Stimulated activated CD8-positive, alpha-beta memory T cell treated with anti-CD3 and anti-CD28 coated beads, Interleukin-2, amount 100 ng/mL, for 1 hour (primary cell): ENCODE measurements around the gene NGEF.

Experiments used
- DNase-seq, 2 donors: peaks; one replicate each; pipeline ENCODE4 v3.0.0-alpha.2; 2020; ENCODE audit warnings: low read depth in 2 of 2

Gene NGEF

DNA sequence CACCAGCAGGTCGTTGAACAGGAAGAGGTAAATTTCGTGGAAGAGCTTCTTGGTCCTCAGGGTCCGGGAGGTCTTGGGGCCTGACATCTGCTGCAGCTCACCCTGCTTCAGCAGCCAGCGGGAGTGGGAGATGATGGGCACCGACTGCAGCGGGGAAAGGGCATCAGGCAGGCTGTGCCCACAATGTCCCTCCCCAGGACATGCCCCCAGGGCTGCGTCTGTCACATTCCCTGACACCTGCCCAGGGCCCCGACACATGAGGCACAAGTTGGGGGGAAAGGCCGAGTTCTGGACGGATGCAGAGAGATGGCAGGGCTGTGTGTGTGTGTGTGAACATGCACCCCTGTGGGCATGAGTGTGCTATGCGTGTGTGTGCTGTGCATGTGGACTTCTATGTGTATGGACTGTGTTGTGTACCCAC, 129.0 kb downstream of the NGEF start:
- DNase-seq, result no peak

DNA sequence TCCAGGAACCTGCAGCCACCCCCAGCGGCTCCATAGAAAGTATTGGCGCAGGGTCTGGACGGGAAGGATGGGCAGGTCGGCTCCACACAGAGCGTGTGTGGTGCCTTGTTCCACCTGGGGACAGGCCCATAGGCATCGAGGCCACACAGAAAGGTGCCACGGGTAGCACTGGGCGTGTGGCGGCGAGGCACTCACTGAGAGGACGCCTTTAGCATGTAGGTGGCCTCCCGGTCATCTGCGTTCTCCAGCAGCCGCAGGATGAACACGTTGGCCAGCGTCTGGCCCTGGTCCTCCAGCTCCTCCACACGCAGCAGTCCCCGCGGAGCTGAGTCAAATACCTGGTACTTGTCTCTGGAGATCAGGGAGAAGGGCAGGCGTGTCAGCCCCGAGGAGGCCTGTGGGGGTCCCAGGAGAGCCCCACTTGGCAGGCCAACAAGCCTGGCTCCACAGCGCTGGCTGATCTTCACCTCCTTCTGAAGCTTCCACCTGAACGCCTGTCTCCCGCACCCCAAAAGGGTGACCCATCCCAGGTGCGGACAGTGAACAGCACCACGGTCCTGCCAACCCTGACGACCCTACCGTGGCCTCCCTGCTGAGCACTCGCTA, 129.8 kb downstream of the NGEF start:
- no peak for DNase-seq

DNA sequence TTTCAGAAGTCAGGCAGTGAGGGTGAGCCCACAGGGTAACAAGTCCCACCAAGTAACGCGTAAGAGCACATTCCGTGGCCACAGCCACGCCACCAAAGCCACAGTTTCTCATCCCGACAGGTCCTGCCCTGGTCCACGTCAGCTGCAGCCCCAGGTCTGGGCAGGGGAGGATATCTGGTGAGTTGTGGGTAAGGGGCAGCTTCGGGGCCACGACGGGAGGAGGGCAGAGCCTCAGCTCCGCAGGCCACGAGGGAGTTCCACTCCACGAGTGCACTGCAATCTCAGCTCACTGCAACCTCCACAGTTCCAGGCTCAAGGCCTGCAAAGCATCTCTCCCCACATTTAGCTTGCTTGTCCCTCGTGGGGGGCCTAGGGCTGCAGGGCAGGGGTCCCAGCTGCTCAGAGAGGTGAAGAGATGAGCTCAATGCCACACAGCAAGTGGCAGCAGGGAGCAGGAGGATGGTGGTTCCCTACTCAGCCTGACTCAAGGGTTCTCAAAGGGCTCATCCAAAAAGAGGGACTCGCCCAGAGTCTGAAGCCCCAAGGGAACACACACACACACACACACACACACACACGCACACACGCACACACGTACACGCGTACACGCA, 130.4 kb downstream of the NGEF start:
- DNase-seq, result no peak

DNA sequence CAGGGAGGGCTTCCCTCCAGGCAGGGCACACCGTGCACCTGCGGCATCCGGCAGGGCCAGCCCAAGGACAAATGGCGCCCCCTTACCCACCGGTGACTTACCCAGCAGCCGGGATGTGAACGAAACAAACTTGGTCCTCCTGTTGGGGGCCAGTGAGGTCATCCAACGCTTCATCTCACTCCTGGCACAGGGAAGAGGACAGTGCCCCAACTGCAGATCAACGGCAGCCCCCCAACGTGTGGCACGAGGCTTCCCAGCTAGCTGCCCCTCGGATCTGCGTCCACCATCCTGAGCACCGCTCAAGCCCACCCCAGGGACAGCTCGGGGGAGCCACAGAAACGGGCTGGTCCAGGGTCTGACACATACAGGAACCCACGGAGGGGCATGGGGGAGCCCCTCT, 131.0 kb downstream of the NGEF start:
- DNase-seq, result no peak

DNA sequence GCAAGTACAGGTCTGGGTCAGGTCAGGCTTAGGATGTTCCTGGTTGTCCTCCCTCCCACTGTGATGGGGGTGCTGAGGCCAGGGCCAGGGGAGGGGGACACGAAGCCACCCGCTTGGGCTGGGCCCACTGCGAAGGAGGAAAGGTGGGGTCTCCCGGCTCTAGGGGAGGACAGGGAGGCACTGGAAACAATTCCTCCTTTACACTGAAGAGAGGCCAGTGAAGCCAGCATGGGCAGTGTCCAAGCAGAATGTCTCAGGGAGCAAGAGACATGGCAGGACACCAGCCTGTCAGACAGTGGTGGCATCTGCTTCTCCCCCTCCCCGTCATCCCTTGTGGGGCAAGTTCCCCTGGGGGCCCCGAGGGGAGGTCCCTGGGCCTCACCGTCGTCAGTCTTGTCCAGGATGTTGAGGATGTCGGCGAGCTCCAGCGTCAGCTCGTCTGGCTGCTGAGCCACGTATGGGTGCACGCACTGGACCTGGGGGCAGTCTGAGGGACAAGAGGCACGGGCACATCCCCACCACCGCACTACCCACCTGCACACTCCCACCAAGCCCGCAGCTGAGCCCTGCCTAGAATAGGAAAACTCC, 132.2 kb downstream of the NGEF start:
- DNase-seq, result no peak

DNA sequence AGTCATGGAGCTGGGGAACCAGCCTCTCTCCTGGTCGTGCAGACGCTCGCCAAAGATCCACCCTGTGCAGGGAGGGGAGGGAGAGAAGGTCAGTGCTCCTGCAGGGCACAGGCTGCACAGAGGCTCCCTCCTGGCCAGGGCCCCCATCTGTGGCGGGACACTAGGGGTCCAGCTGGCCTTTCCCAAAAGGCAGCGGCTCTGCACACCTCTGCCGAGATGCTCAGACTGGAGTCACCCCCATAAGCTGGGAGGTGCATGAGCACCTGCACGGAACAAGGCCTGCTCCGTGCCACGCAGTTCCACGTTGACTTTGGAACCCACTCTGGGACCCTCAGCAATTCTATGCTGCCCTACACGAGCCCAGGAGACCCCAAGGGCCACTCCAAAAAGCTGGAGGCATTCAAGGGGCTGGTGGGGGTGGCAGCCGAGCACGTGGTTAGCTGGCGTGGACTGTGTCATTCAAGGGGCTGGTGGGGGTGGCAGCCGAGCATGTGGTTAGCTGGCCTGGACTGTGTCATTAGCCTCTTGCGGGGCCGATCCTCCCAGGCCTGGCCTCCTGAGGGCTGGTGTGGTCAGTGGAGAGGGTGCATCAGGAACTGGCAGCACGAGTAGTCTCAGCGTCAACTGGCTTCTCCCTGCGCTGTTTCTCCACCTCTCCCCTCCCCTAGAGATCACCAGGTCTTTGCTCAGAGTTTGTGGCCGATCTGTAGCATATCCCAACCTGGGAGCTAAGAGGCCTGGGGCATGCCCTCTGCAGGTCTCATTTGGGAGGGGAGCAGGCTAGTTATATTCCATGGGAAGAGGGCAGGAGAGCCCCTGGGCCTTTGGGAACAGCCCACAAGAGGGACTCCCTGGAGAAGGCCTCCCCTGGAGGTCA, 133.2 kb downstream of the NGEF start:
- no peak for DNase-seq

DNA sequence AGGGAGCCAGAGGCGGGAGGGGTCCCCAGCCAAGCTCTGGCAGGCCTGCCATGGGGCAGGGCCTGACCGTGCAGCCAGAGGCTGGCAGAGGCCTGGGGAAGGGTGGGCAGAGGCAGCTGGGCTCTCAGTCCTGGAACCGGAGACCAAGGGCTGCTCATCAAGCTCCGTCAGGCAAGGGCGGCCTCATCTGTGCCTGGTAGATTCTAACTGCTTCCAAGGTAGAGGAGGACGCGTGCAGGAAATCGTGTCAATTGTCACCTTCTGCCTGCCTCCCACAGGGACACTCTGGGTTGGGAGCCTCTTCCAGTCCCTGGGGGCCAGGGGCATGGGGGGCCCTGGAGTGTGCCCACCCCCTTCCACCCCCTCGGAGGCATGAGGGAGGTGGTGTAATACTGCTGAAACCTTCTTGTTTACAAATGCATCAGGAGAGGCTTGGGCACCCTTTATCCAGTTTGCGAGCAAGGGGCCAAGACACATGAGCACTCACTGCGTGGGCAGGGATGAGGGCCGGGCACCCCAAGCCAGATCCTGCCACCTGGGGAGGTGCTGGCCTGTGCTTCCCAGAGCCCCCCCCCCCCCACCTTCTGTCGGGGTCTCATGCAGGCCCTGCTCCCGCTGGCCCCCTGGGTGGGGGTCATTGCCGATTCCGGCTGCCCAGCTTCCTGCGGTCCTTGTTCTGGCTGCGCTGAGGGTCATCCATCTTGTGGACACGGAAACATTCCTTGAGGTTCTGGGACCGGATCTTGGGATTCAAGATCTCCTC, 134.0 kb downstream of the NGEF start:
- no peak for DNase-seq

DNA sequence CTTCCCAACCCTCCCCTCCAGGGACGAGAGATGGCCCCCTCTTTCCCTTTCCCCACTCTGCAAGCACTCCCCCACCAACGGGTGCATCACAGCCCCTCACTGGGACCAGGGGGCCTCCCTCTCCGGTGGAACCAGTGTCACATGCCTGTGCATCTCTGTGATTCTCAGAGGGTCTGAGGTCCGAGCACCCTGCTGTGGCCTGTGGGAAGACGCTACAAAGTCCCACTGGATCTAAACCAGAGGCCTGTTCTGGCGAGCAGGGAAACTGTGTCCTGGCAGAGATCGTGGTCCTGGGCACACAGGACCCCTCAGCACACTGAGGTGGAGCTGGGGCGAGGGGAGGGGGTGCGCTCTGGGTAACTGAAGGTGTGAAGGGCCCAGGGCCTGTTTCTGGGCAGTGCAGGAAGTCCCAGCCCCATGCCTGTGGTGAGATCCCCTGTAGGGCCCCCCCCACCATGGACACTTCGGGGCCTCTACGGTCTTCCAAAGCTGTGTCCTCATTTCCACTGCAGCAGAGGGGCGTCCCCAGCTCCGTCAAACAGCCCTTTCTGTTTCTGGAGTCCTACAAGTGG, 135.0 kb downstream of the NGEF start:
- DNase-seq, result no peak

DNA sequence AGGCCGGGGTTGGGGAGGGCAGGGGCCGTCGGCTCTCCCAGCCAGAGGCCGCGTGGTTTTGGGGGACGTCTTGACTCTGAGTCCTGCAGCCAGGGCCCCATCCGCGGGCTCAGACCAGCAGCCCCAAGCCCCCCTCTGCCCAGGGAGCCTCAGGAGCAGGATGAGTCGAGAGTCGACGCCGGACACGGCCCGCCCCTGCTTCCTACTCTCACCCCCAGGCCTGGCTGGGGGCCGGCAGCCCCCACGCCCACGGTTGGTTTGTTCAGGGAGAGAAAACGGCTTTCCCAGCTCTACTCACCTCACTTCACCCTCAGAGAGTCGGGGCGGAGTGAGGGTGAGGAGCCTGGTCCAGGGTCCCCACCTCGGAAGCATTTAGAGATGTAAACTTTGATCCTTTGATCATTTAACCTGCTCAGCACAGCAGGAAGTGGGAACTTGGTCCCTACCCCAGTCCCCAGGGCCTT, 136.0 kb downstream of the NGEF start:
- no peak for DNase-seq

DNA sequence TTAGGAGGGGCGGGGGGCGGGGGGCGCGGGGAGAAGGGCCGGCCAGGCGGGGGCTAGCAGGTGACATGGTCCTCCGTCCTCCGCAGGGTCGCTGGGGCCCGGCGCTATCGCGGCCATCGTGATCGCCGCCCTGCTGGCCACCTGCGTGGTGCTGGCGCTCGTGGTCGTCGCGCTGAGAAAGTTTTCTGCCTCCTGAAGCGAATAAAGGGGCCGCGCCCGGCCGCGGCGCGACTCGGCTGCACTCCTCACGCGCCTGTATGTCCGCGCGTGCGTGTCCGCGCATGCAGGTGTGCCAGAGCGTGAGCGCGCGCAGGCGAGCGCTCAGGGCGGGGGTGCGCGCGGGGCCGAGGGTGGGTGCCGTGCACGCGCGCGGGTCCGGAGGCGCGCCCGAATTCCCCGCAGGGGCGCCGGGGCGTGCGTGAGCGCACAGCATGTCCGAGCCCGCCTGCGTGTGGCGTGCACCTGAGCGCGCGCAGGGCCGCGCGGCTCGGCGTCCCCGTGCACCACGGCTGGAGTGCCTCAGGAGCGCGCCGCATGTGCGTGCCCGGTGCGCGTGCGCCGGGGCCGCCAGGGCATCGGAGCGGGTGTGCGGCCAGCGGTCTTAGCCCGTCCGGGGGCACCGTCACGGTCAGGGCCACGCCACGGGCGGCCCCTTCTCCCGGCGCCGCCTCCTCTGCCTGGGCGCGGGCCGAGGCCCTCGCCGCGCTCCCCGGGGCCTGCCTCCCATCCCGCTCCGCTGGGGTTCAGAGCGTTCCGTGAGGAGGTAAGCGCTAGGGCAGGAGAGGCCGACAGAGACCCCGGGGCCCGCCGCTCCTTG, 136.7 kb downstream of the NGEF start:
- DNase-seq, result no peak

DNA sequence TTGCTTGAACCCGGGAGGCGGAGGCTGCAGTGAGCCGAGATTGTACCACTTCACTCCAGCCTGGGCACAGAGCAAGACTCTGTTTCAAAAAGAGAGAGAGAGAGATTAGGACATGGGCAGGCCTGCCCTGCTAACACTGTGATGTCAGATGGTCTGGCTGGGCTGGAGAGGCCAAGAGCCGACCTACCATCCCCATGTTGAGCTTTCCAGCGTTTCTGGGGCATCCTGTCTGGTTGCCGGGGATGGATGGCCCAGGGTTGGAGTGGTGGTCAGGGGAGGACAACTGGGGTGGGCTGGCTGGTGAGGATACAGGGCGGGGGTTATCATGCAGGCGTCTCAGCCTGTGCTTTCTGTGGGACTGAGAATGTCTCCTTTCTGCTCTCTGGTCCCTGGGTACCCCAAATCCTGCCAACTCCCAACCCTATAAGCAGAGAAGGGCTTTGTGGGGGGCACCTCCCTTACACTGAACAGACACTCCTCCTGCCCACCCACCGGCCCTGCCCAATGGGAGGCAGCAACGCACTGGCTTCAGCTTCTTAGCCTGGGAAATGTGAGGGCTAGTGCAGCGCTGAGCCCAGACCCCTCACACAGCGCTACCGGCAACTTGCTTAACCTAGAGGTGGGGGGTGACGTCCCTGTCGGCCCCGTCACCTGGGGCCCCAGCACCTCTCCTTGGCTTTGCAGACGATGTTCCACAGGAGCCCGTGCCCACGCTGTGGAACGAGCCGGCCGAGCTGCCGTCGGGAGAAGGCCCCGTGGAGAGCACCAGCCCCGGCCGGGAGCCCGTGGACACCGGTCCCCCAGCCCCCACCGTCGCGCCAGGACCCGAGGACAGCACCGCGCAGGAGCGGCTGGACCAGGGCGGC, 137.6 kb downstream of the NGEF start:
- no peak for DNase-seq

DNA sequence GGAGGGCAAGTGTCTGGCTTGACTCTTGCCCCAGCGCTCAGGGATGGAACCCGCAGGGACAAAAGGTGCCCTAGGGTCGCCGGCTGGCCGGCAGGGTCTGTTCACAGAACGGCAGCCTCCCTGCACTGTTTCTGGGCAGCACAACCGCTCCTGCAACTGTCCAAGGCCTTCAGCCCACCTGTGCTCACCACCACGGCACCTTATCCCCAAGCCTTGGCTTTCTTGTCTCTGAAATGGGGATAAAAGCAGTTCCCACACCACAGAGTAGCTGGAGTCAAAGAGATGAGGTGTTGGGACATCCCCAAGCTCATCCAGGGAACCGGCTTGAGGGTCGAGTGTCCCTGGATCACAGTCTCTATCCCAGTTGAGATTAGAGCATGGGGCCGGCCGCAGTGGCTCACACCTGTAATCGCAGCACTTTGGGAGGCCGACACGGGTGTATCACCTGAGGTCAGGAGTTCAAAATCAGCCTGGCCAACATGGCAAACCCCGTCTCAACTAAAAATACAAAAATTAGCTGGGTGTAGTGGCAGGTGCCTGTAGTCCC, 138.3 kb downstream of the NGEF start:
- DNase-seq, result no peak

DNA sequence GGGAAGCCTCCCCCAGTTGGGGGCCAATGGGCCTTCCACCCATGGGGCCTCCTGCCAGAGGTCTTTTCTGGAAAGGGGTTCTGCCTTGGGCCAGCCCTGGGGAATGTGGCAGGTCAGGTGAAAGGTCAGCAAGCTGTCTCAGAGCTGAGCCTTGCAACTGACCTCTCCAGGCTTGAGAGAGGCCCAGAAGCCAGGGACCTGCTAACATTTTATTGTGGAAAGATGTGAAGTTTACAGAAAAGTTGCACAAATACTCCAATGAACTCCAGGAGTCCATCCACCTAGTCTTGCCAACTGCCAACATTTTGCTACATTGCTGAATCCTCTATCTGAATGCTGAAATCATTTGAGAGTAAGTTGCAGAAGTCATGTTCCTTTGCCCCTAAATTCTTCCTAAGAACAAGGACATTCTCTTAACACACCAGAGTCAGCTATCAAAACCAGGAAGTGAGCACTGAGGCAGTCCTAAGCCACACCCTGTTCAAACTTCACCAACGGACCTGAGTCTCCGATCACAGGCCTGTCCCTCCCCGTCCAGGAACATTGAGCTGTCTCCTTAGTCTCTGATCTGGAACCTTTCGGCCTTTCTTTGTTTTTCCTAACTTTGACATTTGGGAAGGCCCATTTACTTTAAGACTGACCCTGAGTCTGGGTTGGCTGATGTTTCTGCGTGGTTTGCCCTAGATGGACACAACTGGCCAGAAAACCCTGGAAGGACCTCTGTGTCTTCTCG, 139.0 kb downstream of the NGEF start:
- DNase-seq, result no peak

DNA sequence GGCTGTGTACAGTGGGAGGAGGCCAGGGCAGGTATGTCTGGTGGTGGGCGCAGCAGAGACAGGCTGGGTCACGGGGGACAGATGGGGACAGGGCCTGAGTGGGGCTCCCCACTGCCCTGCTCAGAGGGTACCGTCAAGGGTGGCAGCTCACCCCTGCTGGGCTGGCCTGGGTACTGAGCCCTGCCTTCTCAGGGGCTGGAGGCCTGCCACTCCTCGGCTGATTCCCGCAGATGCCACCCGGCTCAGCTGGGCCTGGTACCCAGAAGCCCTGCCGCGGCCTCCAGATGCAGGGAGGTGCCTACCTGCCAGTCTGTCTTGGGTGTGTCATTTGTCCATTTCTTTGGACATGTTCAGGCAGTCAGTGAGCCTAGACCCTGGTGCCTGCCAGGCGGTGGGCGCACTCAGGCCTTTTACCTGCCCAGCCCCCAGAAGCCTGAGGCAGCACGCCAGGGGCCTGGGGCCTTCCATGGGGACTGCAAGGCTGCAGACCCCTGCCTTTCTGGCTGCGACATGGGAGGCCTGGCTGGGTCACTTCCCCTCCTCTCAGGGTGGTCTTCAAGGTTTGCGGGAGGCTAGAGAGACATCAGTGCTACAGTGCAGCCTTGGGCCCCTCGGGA, 139.7 kb downstream of the NGEF start:
- no peak for DNase-seq

DNA sequence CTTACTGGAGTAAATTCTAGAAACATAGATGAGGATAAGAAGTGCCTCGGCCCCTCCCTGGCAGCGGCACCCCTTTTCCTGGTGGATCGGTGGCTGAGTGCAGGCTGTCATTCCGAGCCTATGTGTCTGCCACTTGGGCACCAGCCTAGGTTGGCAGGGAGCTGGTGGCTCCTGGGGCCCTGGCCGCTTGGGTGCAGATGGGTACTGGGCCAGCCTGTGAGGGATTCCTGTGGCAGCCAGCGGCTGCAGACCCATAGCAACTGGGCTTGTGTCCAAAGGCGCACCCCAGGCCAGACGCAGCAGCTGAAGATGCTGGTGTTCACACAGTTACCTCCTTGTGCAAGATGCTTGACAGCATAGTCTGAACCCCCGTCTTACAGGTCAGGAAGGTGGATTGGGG, 140.2 kb downstream of the NGEF start:
- DNase-seq, result no peak

DNA sequence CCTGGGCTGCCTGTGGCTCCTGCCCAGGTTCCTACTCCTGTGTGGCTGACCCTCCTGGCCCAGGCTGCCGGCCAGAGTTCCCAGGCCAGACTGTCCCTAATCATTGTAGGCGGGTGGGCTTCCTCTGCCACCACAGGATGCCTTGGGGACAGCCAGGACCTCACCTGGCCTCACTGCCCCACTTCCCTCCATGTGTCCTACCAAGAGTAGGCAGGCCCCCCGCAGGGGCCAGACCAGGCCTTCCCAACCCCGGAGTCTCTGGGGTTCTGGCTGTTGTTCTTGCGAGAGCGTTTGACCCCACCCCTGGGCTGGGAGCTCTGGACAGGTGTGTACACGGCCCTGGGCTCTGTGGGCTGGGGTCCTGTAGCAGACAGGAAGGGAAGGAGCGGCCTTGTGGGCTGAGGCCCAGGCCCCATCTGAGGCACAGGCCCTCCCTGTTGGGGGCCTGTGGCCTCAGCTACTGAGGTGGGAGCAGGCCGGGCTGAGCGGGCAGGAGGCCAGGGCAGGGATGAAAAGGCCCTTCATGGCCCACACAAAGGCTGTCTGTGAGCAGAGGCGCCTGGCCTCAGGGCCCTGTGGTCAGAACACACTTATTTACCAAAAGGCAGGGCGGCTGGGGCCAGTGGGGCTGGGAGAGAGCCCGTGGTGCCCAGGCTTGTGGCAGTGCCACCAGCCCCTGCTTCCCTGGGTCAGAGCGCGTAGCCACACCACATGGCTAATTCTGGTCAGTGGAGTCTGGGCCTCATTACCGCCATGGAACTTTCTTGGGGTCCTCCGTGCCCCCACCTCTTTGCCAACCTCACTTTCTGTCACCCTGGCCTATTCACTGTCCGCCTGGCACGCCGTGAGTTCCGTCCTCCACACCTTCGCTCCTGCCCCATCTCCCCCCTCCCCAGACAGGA, 141.0 kb downstream of the NGEF start:
- DNase-seq, result no peak

DNA sequence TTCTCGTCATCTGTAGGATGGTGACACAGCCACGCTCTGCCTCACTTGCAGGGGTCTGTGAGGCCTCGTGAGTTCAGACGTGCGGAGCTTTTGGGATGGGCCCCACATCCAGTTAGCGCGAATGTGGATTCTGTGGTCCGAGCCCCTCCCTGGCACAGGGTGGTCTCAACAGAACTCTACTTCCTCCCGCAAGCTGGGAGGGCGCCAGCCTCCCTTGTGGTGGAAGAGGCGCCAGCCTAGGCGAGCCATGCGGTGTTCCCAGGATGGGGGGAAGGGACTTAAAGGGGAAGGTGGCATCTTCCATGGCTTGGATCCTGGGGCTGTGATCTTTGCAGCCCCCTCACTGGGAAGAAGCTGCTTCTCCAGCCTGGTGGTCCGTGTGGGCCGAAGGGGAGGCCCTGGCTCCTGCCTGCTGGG, 141.6 kb downstream of the NGEF start:
- no peak for DNase-seq
